Caco-2 (cell line): ENCODE data around the gene C2orf80. TPM values are rescaled to one million over a fixed set of nuclear protein-coding genes. Genes with fewer than 3 reads are reported as not detected.

Source experiments
- BruUV-seq: library from RNA; stranded (reverse); fragments of 400-500 nt; replicated peaks from 2 replicates; lab custom pipeline; 2021; lab: Mats Ljungman, UMichigan
- CTCF ChIA-PET: fragments of 300-600 bp; sonication (Branson Sonifier 250); formaldehyde crosslinking; loops from one replicate; lab custom pipeline; 2022; ENCODE audit warnings: antibody characterized with exemption; lab: Charles Lee
- POLR2A ChIA-PET: fragments of 300-600 bp; sonication (Branson Sonifier 250); formaldehyde crosslinking; loops from one replicate; lab custom pipeline; 2022; ENCODE audit warnings: antibody characterized with exemption; lab: Charles Lee
- DNase-seq, 2 experiments: peaks; one replicate each; pipeline versions ENCODE4 v3.0.0 to v3.0.0-alpha.2; 2020 to 2022
- H3K27me3 ChIP-seq: replicated peaks from 2 replicates; pipeline ENCODE4 v1.6.0; 2011; ENCODE audit warnings: low read length; ENCODE audit not compliant: control insufficient read depth, insufficient read depth
- H3K36me3 ChIP-seq: 2 replicates; pipeline ENCODE4 v1.5.1; 2011; ENCODE audit warnings: low read length; ENCODE audit not compliant: control insufficient read depth, insufficient read depth
- H3K4me1 ChIP-seq: fragments of 250-450 bp; sonication (Bioruptor Pico); 2 replicates; pipeline ENCODE4 v1.5.1; 2020; ENCODE audit warnings: mild to moderate bottlenecking
- H3K4me3 ChIP-seq: 2 replicates; pipeline ENCODE4 v1.5.1; 2011; ENCODE audit warnings: low read depth, mild to moderate bottlenecking, control low read depth, low read length
- H3K9me3 ChIP-seq: fragments of 250-450 bp; sonication (Bioruptor Pico); 2 replicates; pipeline ENCODE4 v1.5.1; 2020; ENCODE audit warnings: mild to moderate bottlenecking, moderate library complexity
- H3K27ac Mint-ChIP-seq: one replicate; pipeline ENCODE4 v1.8.0; 2022; ENCODE audit warnings: mixed read lengths; ENCODE audit not compliant: unreplicated experiment
- H3K27me3 Mint-ChIP-seq: one replicate; pipeline ENCODE4 v1.8.0; 2022; ENCODE audit warnings: mixed read lengths; ENCODE audit not compliant: insufficient read depth, unreplicated experiment
- H3K36me3 Mint-ChIP-seq: one replicate; pipeline ENCODE4 v1.8.0; 2022; ENCODE audit warnings: mild to moderate bottlenecking, mixed read lengths; ENCODE audit not compliant: insufficient read depth, unreplicated experiment
- H3K4me1 Mint-ChIP-seq: one replicate; pipeline ENCODE4 v1.8.0; 2022; ENCODE audit warnings: low read depth, mixed read lengths; ENCODE audit not compliant: unreplicated experiment
- H3K4me3 Mint-ChIP-seq: one replicate; pipeline ENCODE4 v1.8.0; 2022; ENCODE audit warnings: mild to moderate bottlenecking, moderate library complexity, mixed read lengths; ENCODE audit not compliant: unreplicated experiment
- H3K9me3 Mint-ChIP-seq: one replicate; pipeline ENCODE4 v1.8.0; 2022; ENCODE audit warnings: mixed read lengths; ENCODE audit not compliant: unreplicated experiment
- CTCF ChIP-seq, 2 experiments: fragments of 200-600 bp in 1 of 2; IDR thresholded peaks; 1 replicate in 1 of 2; 2 replicates in 1 of 2; pipeline versions ENCODE4 v1.5.1 to v1.8.0; 2011 to 2022; ENCODE audit warnings: antibody characterized with exemption in 1 of 2, control low read depth in 1 of 2, inconsistent platforms in 1 of 2, low read depth in 1 of 2, low read length in 1 of 2, mild to moderate bottlenecking in 1 of 2, moderate library complexity in 1 of 2; ENCODE audit not compliant: insufficient read depth in 1 of 2, severe bottlenecking in 1 of 2, unreplicated experiment in 1 of 2
- intact Hi-C: fragments of 100-400 bp; cut with micrococcal nuclease; formaldehyde crosslinking; loops from one replicate; pipeline ENCODE4 v1.10.0; 2022; ENCODE audit not compliant: unreplicated experiment
- total RNA-seq: library from RNA; stranded (reverse); gene quantifications from 2 replicates; pipeline ENCODE4 v1.2.3, GENCODE V29; 2022

C2orf80 gene
- total RNA-seq, 1 experiment from 2014 or later: not detected

- H3K4me1 Mint-ChIP-seq: no peaks in the 10 kb centered on the region
- no peak for TF ChIP-seq CTCF (IDR thresholded peaks at IDR 0.05; ENCODE audit: insufficient read depth in 1 of 2, low read depth in 1 of 2, low read length in 1 of 2, severe bottlenecking in 1 of 2, unreplicated experiment in 1 of 2)
Observed at GRCh38 chr2:208186893-208187292, 2.9 kb downstream of the C2orf80 start.

GRCh38 chr2:208186465-208186864 is 3.4 kb downstream of the C2orf80 start:
- Mint-ChIP-seq H3K27me3 (no peaks in the 10 kb centered on the region), H3K27ac (no peak overlapping the region), H3K36me3 (no peaks in the 10 kb centered on the region), H3K9me3 (no peaks in the 10 kb centered on the region), H3K4me1 (no peaks in the 10 kb centered on the region), H3K4me3 (no peak overlapping the region)
- intact Hi-C loops: no loop called here
- BruUV-seq: no TSS peak
- ChIA-PET CTCF (no interaction called here), POLR2A (no interaction called here)
- Histone ChIP-seq H3K27me3 (no peaks in the 10 kb centered on the region), H3K4me3 (no peak overlapping the region), H3K4me1 (no peaks in the 10 kb centered on the region), H3K9me3 (no peaks in the 10 kb centered on the region), H3K36me3 (no peaks in the 10 kb centered on the region)
- no peak for TF ChIP-seq CTCF (IDR thresholded peaks at IDR 0.05; ENCODE audit: insufficient read depth in 1 of 2, low read depth in 1 of 2, low read length in 1 of 2, severe bottlenecking in 1 of 2, unreplicated experiment in 1 of 2)
- DNase-seq: no peak

More at GRCh38 chr2:208186893-208187292, 2.9 kb downstream of the C2orf80 start:
- Histone ChIP-seq H3K4me3 (no peak overlapping the region), H3K4me1 (no peaks in the 10 kb centered on the region), H3K9me3 (no peaks in the 10 kb centered on the region), H3K27me3 (no peaks in the 10 kb centered on the region), H3K36me3 (no peaks in the 10 kb centered on the region)
- intact Hi-C loops: no loop called here
- Mint-ChIP-seq H3K9me3 (no peaks in the 10 kb centered on the region), H3K27ac (no peak overlapping the region), H3K36me3 (no peaks in the 10 kb centered on the region), H3K4me3 (no peak overlapping the region), H3K27me3 (no peaks in the 10 kb centered on the region)
- BruUV-seq: no TSS peak
- DNase-seq: no peak
- CTCF ChIA-PET: no interaction called here
- POLR2A ChIA-PET: no interaction called here

GRCh38 chr2:208183972-208184705 is 5.7 kb downstream of the C2orf80 start:
- DNase-seq: no peak
- Mint-ChIP-seq H3K4me1 (peaks cover 7% of the 10 kb centered on the region), H3K27ac (no peak overlapping the region), H3K4me3 (no peak overlapping the region), H3K36me3 (no peaks in the 10 kb centered on the region), H3K9me3 (no peaks in the 10 kb centered on the region), H3K27me3 (no peaks in the 10 kb centered on the region)
- peaks cover 8% of the 10 kb centered on the region for H3K4me1 ChIP-seq
- no peaks in the 10 kb centered on the region for H3K9me3 ChIP-seq
- no peaks in the 10 kb centered on the region for H3K36me3 ChIP-seq
- no peak overlapping the region for H3K4me3 ChIP-seq
- no TSS peak for BruUV-seq
- POLR2A ChIA-PET: interaction anchor here (1.1 kb wide), 1 partner anchor 41 kb away, joined by 3 read pairs; no protein-coding TSS in a partner anchor
- no peaks in the 10 kb centered on the region for H3K27me3 ChIP-seq
- intact Hi-C loops: no loop called here
- no peak for TF ChIP-seq CTCF (IDR thresholded peaks at IDR 0.05; ENCODE audit: insufficient read depth in 1 of 2, low read depth in 1 of 2, low read length in 1 of 2, severe bottlenecking in 1 of 2, unreplicated experiment in 1 of 2)
- CTCF ChIA-PET: no interaction called here
